Hematopoietic multipotent progenitor cell treated with erythropoietin and hydrocortisone succinate and interleukin-3 and kit ligand, for 8 days (in vitro differentiated cells): ENCODE results near the gene NPR1.
"Not testable (repeated sequence)": the region's sequence is repeated elsewhere in the genome, so short reads cannot be mapped to it uniquely, and the experiment has no call there.

Experiments used
- DNase-seq: peaks from one replicate; pipeline ENCODE4 v3.0.0-alpha.2; 2015

Gene NPR1

GRCh38 chr1:153683854-153684253 lies 5.4 kb downstream of the NPR1 start:
- DNase-seq: no peak

GRCh38 chr1:153684892-153685291 lies 6.4 kb downstream of the NPR1 start:
- no peak for DNase-seq

GRCh38 chr1:153685544-153686340 lies 7.3 kb downstream of the NPR1 start:
- DNase-seq: no peak

- no peak for DNase-seq
These were observed 9.0 kb downstream of the NPR1 start for GRCh38 chr1:153687346-153688125.

GRCh38 chr1:153688276-153688675 lies 9.8 kb downstream of the NPR1 start:
- no peak for DNase-seq

GRCh38 chr1:153688736-153689328 lies 10.3 kb downstream of the NPR1 start:
- no peak for DNase-seq

GRCh38 chr1:153693466-153693865 lies 15.0 kb downstream of the NPR1 start:
- no peak for DNase-seq

- DNase-seq: no peak
These were observed 18.3 kb downstream of the NPR1 start for GRCh38 chr1:153696741-153697140.

GRCh38 chr1:153697191-153698019 lies 18.9 kb downstream of the NPR1 start:
- peak; percentile 53 for DNase-seq

GRCh38 chr1:153698020-153698922 lies 19.8 kb downstream of the NPR1 start:
- DNase-seq: peak; percentile 87

- DNase-seq: peak; percentile 22
These were observed 20.6 kb downstream of the NPR1 start for GRCh38 chr1:153698923-153699714.

- DNase-seq: no peak
These were observed 21.3 kb downstream of the NPR1 start for GRCh38 chr1:153699768-153700167.

GRCh38 chr1:153705484-153705883 lies 27.0 kb downstream of the NPR1 start:
- DNase-seq: no peak

- DNase-seq: no peak
These were observed 32.5 kb downstream of the NPR1 start for GRCh38 chr1:153711026-153711425.

- DNase-seq: not testable (repeated sequence)
These were observed 37.7 kb downstream of the NPR1 start for GRCh38 chr1:153716211-153716610.

GRCh38 chr1:153717330-153717729 lies 38.8 kb downstream of the NPR1 start:
- no peak for DNase-seq

GRCh38 chr1:153723687-153724086 lies 45.2 kb downstream of the NPR1 start:
- no peak for DNase-seq

- DNase-seq: not testable (repeated sequence)
These were observed 46.1 kb downstream of the NPR1 start for GRCh38 chr1:153724634-153725033.

GRCh38 chr1:153727463-153728304 lies 49.2 kb downstream of the NPR1 start, which contains the start of gene INTS3:
Gene INTS3 (plus strand): TSS chr1:153728050. CDS start chr1:153728635, 585 bp downstream.
- peak; percentile 100 for DNase-seq
